GM23338 (cell line): ENCODE data around the gene ERLEC1. TPM values are rescaled to one million over a fixed set of nuclear protein-coding genes. Genes with fewer than 3 reads are reported as not detected.

Experiments
- ATAC-seq: fragments of 200-7000 bp; cut with Tn5 transposase; 3 replicates; pipeline ENCODE4 v1.9.1; 2020
- DNase-seq: peaks from one replicate; pipeline ENCODE4 v3.0.0-alpha.2; 2015; ENCODE audit warnings: low spot score
- H2AFZ ChIP-seq: fragments of 200-600 bp; sonication (generic); 2 replicates; pipeline ENCODE4 v1.8.0; 2016; ENCODE audit warnings: antibody characterized with exemption, mild to moderate bottlenecking, moderate library complexity
- H3F3A ChIP-seq: fragments of 200-600 bp; sonication (generic); replicated peaks from 2 replicates; pipeline ENCODE4 v1.8.0; 2017; ENCODE audit warnings: antibody characterized with exemption, mixed run types, low read depth
- H3K27ac ChIP-seq: fragments of 200-600 bp; sonication (generic); 2 replicates; pipeline ENCODE4 v1.6.1; 2016; ENCODE audit warnings: low read depth
- H3K27me3 ChIP-seq: fragments of 200-600 bp; sonication (generic); 2 replicates; pipeline ENCODE4 v1.8.0; 2016; ENCODE audit warnings: mild to moderate bottlenecking, mixed run types, moderate library complexity; ENCODE audit not compliant: insufficient read depth
- H3K36me3 ChIP-seq: fragments of 200-600 bp; sonication (generic); 2 replicates; pipeline ENCODE4 v1.8.0; 2016; ENCODE audit warnings: mild to moderate bottlenecking; ENCODE audit not compliant: insufficient read depth
- H3K4me1 ChIP-seq: fragments of 200-600 bp; sonication (generic); 2 replicates; pipeline ENCODE4 v1.8.0; 2016; ENCODE audit warnings: mild to moderate bottlenecking, moderate library complexity; ENCODE audit not compliant: insufficient read depth
- H3K4me2 ChIP-seq: fragments of 200-600 bp; sonication (generic); 2 replicates; pipeline ENCODE4 v1.7.1; 2017; ENCODE audit warnings: mixed run types
- H3K4me3 ChIP-seq: fragments of 200-600 bp; sonication (generic); 2 replicates; pipeline ENCODE4 v1.6.1; 2016; ENCODE audit warnings: mixed run types
- H3K79me2 ChIP-seq: fragments of 200-600 bp; sonication (generic); replicated peaks from 2 replicates; pipeline ENCODE4 v1.8.0; 2017; ENCODE audit warnings: mild to moderate bottlenecking; ENCODE audit not compliant: insufficient read depth
- H3K9me2 ChIP-seq: fragments of 200-600 bp; sonication (generic); 2 replicates; pipeline ENCODE4 v1.8.0; 2017; ENCODE audit not compliant: insufficient read depth
- H4K20me1 ChIP-seq: fragments of 200-600 bp; sonication (generic); replicated peaks from 2 replicates; pipeline ENCODE4 v1.8.0; 2017; ENCODE audit warnings: mild to moderate bottlenecking; ENCODE audit not compliant: insufficient read depth
- H3K27ac Mint-ChIP-seq: 2 replicates; pipeline ENCODE4 v1.8.0; 2020; ENCODE audit warnings: inconsistent platforms, mild to moderate bottlenecking, moderate library complexity, mixed read lengths
- H3K27me3 Mint-ChIP-seq: 3 replicates; pipeline ENCODE4 v1.8.0; 2022; ENCODE audit warnings: low read depth, mild to moderate bottlenecking, moderate library complexity, mixed read lengths, inconsistent platforms; ENCODE audit not compliant: insufficient read depth, poor library complexity
- H3K36me3 Mint-ChIP-seq: 3 replicates; pipeline ENCODE4 v1.8.0; 2021; ENCODE audit warnings: low read depth, mild to moderate bottlenecking, inconsistent platforms, moderate library complexity, mixed read lengths
- H3K4me1 Mint-ChIP-seq: 3 replicates; pipeline ENCODE4 v1.8.0; 2020; ENCODE audit warnings: mild to moderate bottlenecking, inconsistent platforms, mixed read lengths
- H3K4me3 Mint-ChIP-seq: 3 replicates; pipeline ENCODE4 v1.8.0; 2021; ENCODE audit warnings: moderate library complexity, mild to moderate bottlenecking, inconsistent platforms, mixed read lengths
- H3K9me3 Mint-ChIP-seq: 3 replicates; pipeline ENCODE4 v1.8.0; 2020; ENCODE audit warnings: moderate library complexity, mild to moderate bottlenecking, inconsistent platforms, mixed read lengths
- CREB1 ChIP-seq: fragments of 250-450 bp; sonication (Bioruptor Pico); IDR thresholded peaks from 2 replicates; pipeline ENCODE4 v1.5.0; 2020; ENCODE audit warnings: low read depth, mild to moderate bottlenecking, moderate library complexity
- ETS1 ChIP-seq: IDR thresholded peaks from 2 replicates; pipeline ENCODE4 v1.6.1; 2016; ENCODE audit warnings: antibody characterized with exemption
- EZH2 ChIP-seq: fragments of 200-600 bp; sonication (generic); IDR thresholded peaks from one replicate; pipeline ENCODE4 v1.8.0; 2017; ENCODE audit warnings: antibody characterized with exemption, mild to moderate bottlenecking, low read depth; ENCODE audit not compliant: unreplicated experiment
- EZH2phosphoT487 ChIP-seq: fragments of 200-600 bp; sonication (generic); IDR thresholded peaks from one replicate; pipeline ENCODE4 v1.8.1; 2018; ENCODE audit warnings: antibody characterized with exemption; ENCODE audit not compliant: unreplicated experiment
- STAT1 ChIP-seq: IDR thresholded peaks from one replicate; pipeline ENCODE4 v1.6.1; 2016; ENCODE audit warnings: antibody characterized with exemption; ENCODE audit not compliant: unreplicated experiment
- ZNF114 ChIP-seq: fragments of 250-450 bp; sonication (Bioruptor Pico); IDR thresholded peaks from 2 replicates; pipeline ENCODE4 v1.5.0; 2020; ENCODE audit warnings: mild to moderate bottlenecking, moderate library complexity
- ZNF331 ChIP-seq: fragments of 250-450 bp; sonication (Bioruptor Pico); IDR thresholded peaks from 2 replicates; pipeline ENCODE4 v1.5.0; 2020; ENCODE audit warnings: low read depth, mild to moderate bottlenecking, moderate library complexity
- ZNF462 ChIP-seq: fragments of 250-450 bp; sonication (Bioruptor Pico); IDR thresholded peaks from 2 replicates; pipeline ENCODE4 v1.5.0; 2020; ENCODE audit warnings: mild to moderate bottlenecking, moderate library complexity
- polyA plus RNA-seq: library from polyadenylated mRNA; unstranded; fragments of >200 nt; fragmentation: Nextera tagmentation; extraction: Ambion mirVana; gene quantifications from 2 replicates; pipeline ENCODE4 v1.2.1, GENCODE V29; 2016
- total RNA-seq: library from RNA; depleted of rRNA; stranded (reverse); fragments of >200 nt; shearing (Covaris generic); gene quantifications from 2 replicates; pipeline ENCODE4 v1.2.3, GENCODE V29; 2014

ERLEC1 gene
- total and polyA plus RNA-seq, 2 experiments from 2014 or later = 35.0 to 41.2 TPM

DNA sequence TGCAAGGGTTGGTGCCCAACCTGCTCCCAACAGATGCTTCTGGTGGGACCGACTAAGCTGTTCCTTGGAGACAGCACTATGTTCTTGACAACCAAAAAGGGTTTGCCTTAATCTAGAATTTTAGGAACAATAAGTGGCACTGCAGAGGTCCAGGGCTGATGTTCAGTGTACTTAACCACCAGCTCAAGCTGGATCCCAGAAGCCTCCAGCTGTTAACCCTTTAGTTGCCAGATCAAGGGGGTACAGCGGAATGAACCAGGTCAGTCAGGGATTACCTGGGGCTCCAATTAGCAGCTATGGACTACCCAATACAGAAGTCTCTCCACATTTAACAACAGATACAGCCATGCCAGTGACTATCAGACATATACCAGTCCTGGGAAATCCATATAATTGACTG lies 69.4 kb downstream of the ERLEC1 start:
- H3K4me2 ChIP-seq = no peak overlapping the region
- DNase-seq = peak; percentile 24
- H3K27ac ChIP-seq = no peak overlapping the region
- peaks cover 19% of the 10 kb centered on the region for H3K4me1 Mint-ChIP-seq
- peaks cover 11% of the 10 kb centered on the region; the same call in 1 of the 3 replicates for H3K36me3 Mint-ChIP-seq
- no peak for ATAC-seq
- H3K36me3 ChIP-seq = no peaks in the 10 kb centered on the region
- no peaks in the 10 kb centered on the region for H3K9me2 ChIP-seq
- H3F3A ChIP-seq = no peaks in the 10 kb centered on the region
- no peaks in the 10 kb centered on the region for H3K27me3 ChIP-seq
- no peak overlapping the region for H3K4me3 ChIP-seq
- no peak overlapping the region for H3K4me3 Mint-ChIP-seq
- H3K9me3 Mint-ChIP-seq = no peaks in the 10 kb centered on the region
- H3K27ac Mint-ChIP-seq = no peak overlapping the region
- H3K27me3 Mint-ChIP-seq = no peaks in the 10 kb centered on the region
- H4K20me1 ChIP-seq = no peaks in the 10 kb centered on the region
- TF ChIP-seq EZH2phosphoT487 = no peak
- no peak for TF ChIP-seq STAT1
- TF ChIP-seq ETS1 = no peak
- TF ChIP-seq CREB1 = no peak
- no peak for TF ChIP-seq ZNF462 (CRISPR knock-in tag)
- no peak for TF ChIP-seq EZH2
- TF ChIP-seq ZNF331 = no peak
- no peak for TF ChIP-seq ZNF114 (CRISPR knock-in tag)
- peaks cover 22% of the 10 kb centered on the region; the same call in 1 of the 2 replicates for H3K4me1 ChIP-seq
- no peak overlapping the region for H2AFZ ChIP-seq
- no peaks in the 10 kb centered on the region for H3K79me2 ChIP-seq
